IMR-90 (cell line): ENCODE measurements around the gene POMGNT1. TPM values are rescaled to one million over a fixed set of nuclear protein-coding genes. Genes with fewer than 3 reads are reported as not detected.

ENCODE experiments used
- ATAC-seq: fragments of 200-7000 bp; cut with Tn5 transposase; 2 replicates; pipeline ENCODE4 v1.9.1; 2020; ENCODE audit warnings: low read depth, mild to moderate bottlenecking, moderate library complexity
- BruUV-seq: library from RNA; stranded (reverse); fragments of 400-500 nt; replicated peaks from 2 replicates; lab custom pipeline; 2021; lab: Mats Ljungman, UMichigan
- CTCF ChIA-PET: fragments of 300-600 bp; formaldehyde crosslinking; extraction: SDS; loops from one replicate; lab custom pipeline; 2021; ENCODE audit warnings: antibody characterized with exemption; lab: Yijun Ruan, JAX
- POLR2A ChIA-PET: fragments of 300-600 bp; sonication (Branson Sonifier 250); formaldehyde crosslinking; loops from one replicate; lab custom pipeline; 2022; ENCODE audit warnings: antibody characterized with exemption; ENCODE audit not compliant: unreplicated experiment; lab: Charles Lee
- DNase-seq: peaks from one replicate; pipeline ENCODE4 v3.0.0; 2013
- H2AFZ ChIP-seq: replicated peaks from 2 replicates; pipeline ENCODE3; 2013; ENCODE audit warnings: low read length, mild to moderate bottlenecking; ENCODE audit not compliant: poor library complexity
- H2AK5ac ChIP-seq: 2 replicates; pipeline ENCODE4 v1.6.1; 2013; ENCODE audit warnings: low read depth, low read length, inconsistent platforms
- H2AK9ac ChIP-seq: replicated peaks from 2 replicates; pipeline ENCODE3; 2013; ENCODE audit warnings: mild to moderate bottlenecking, low read depth, low read length, moderate library complexity; ENCODE audit not compliant: poor library complexity
- H2BK120ac ChIP-seq: 2 replicates; pipeline ENCODE4 v1.6.1; 2013; ENCODE audit warnings: low read depth, low read length, inconsistent platforms
- H2BK15ac ChIP-seq: 3 replicates; pipeline ENCODE4 v1.6.1; 2013; ENCODE audit warnings: low read depth, low read length, inconsistent platforms
- H2BK20ac ChIP-seq: 2 replicates; pipeline ENCODE4 v1.6.1; 2013; ENCODE audit warnings: low read depth, mild to moderate bottlenecking, inconsistent platforms, low read length, moderate library complexity
- H2BK5ac ChIP-seq: 2 replicates; pipeline ENCODE4 v1.6.1; 2013; ENCODE audit warnings: mild to moderate bottlenecking, low read depth, low read length, inconsistent platforms; ENCODE audit not compliant: poor library complexity, severe bottlenecking
- H3K14ac ChIP-seq: replicated peaks from 2 replicates; pipeline ENCODE4 v1.6.1; 2013; ENCODE audit warnings: low read depth, low read length, inconsistent platforms
- H3K18ac ChIP-seq: 2 replicates; pipeline ENCODE4 v1.6.1; 2013; ENCODE audit warnings: low read depth, low read length, control low read depth
- H3K23ac ChIP-seq: 2 replicates; pipeline ENCODE4 v1.6.1; 2013; ENCODE audit warnings: low read depth, low read length, inconsistent platforms
- H3K27ac ChIP-seq: 2 replicates; pipeline ENCODE4 v1.5.1; 2013; ENCODE audit warnings: mild to moderate bottlenecking, control low read depth, low read length; ENCODE audit not compliant: insufficient read depth
- H3K27me3 ChIP-seq: 2 replicates; pipeline ENCODE4 v1.6.1; 2013; ENCODE audit warnings: low read length; ENCODE audit not compliant: control insufficient read depth, insufficient read depth
- H3K36me3 ChIP-seq: 2 replicates; pipeline ENCODE4 v1.6.1; 2013; ENCODE audit warnings: low read length, mixed read lengths; ENCODE audit not compliant: control insufficient read depth, insufficient read depth
- H3K4ac ChIP-seq: 2 replicates; pipeline ENCODE4 v1.6.1; 2013; ENCODE audit warnings: low read depth, low read length, inconsistent platforms
- H3K4me1 ChIP-seq: 2 replicates; pipeline ENCODE4 v1.6.1; 2013; ENCODE audit warnings: low read length, mixed read lengths; ENCODE audit not compliant: control insufficient read depth, insufficient read depth
- H3K4me2 ChIP-seq: 2 replicates; pipeline ENCODE4 v1.6.1; 2013; ENCODE audit warnings: low read depth, mild to moderate bottlenecking, control low read depth, low read length, moderate library complexity
- H3K4me3 ChIP-seq: 2 replicates; pipeline ENCODE4 v1.5.1; 2013; ENCODE audit warnings: low read depth, mild to moderate bottlenecking, control low read depth, low read length, moderate library complexity; ENCODE audit not compliant: insufficient read depth
- H3K56ac ChIP-seq: 2 replicates; pipeline ENCODE4 v1.6.1; 2013; ENCODE audit warnings: low read length, inconsistent platforms; ENCODE audit not compliant: insufficient read depth; ENCODE audit errors: extremely low read depth
- H3K79me1 ChIP-seq, 2 experiments: 2 replicates each; pipeline ENCODE4 v1.6.1; 2013; ENCODE audit warnings: low read length in 2 of 2, inconsistent platforms in 1 of 2, low read depth in 1 of 2
- H3K9ac ChIP-seq: 2 replicates; pipeline ENCODE4 v1.6.1; 2013; ENCODE audit warnings: low read depth, low read length, control low read depth
- H3K9me1 ChIP-seq: 2 replicates; pipeline ENCODE4 v1.6.1; 2013; ENCODE audit warnings: low read length, inconsistent platforms; ENCODE audit not compliant: insufficient read depth
- H3K9me3 ChIP-seq: 2 replicates; pipeline ENCODE4 v1.6.1; 2013; ENCODE audit warnings: low read length; ENCODE audit not compliant: control insufficient read depth, insufficient read depth
- H4K20me1 ChIP-seq: 2 replicates; pipeline ENCODE4 v1.6.1; 2013; ENCODE audit warnings: low read length, inconsistent platforms; ENCODE audit not compliant: insufficient read depth
- H4K5ac ChIP-seq: 2 replicates; pipeline ENCODE4 v1.6.1; 2013; ENCODE audit warnings: mild to moderate bottlenecking, low read depth, low read length, control low read depth
- H4K8ac ChIP-seq, 2 experiments: 2 replicates each; pipeline ENCODE4 v1.6.1; 2013; ENCODE audit warnings: low read depth in 2 of 2, low read length in 2 of 2, control low read depth in 1 of 2, inconsistent platforms in 1 of 2
- H4K91ac ChIP-seq: 2 replicates; pipeline ENCODE4 v1.6.1; 2013; ENCODE audit warnings: low read depth, low read length, inconsistent platforms; ENCODE audit not compliant: insufficient read depth
- BHLHE40 ChIP-seq: fragments of 150-350 bp; IDR thresholded peaks from 2 replicates; pipeline ENCODE4 v1.6.1; 2016; ENCODE audit warnings: mild to moderate bottlenecking, low read depth, low read length
- CEBPB ChIP-seq: IDR thresholded peaks from 2 replicates; pipeline ENCODE4 v1.6.1; 2012; ENCODE audit warnings: low read depth, low read length, improper control_type of control experiment
- CHD1 ChIP-seq: IDR thresholded peaks from 2 replicates; pipeline ENCODE4 v1.6.1; 2012; ENCODE audit warnings: low read depth, low read length, improper control_type of control experiment
- FOS ChIP-seq: fragments of 150-350 bp; IDR thresholded peaks from 2 replicates; pipeline ENCODE4 v1.6.1; 2016; ENCODE audit warnings: low read depth, low read length
- MAFK ChIP-seq: IDR thresholded peaks from 2 replicates; pipeline ENCODE4 v1.6.1; 2012; ENCODE audit warnings: low read depth, low read length, improper control_type of control experiment
- MAZ ChIP-seq: IDR thresholded peaks from 2 replicates; pipeline ENCODE4 v1.6.1; 2012; ENCODE audit warnings: low read depth, mild to moderate bottlenecking, low read length, improper control_type of control experiment, moderate library complexity, borderline replicate concordance
- MXI1 ChIP-seq: IDR thresholded peaks from 2 replicates; pipeline ENCODE4 v1.6.1; 2012; ENCODE audit warnings: low read depth, mild to moderate bottlenecking, low read length, moderate library complexity, borderline replicate concordance
- NFE2L2 ChIP-seq: fragments of 150-350 bp; IDR thresholded peaks from 2 replicates; pipeline ENCODE4 v1.6.1; 2016; ENCODE audit warnings: low read depth, mild to moderate bottlenecking, low read length
- POLR2A ChIP-seq: IDR thresholded peaks from 2 replicates; pipeline ENCODE4 v1.6.1; 2012; ENCODE audit warnings: mild to moderate bottlenecking, low read depth, low read length
- RAD21 ChIP-seq: IDR thresholded peaks from 2 replicates; pipeline ENCODE4 v1.6.1; 2012; ENCODE audit warnings: low read length, improper control_type of control experiment
- RCOR1 ChIP-seq: IDR thresholded peaks from 2 replicates; pipeline ENCODE4 v1.6.1; 2012; ENCODE audit warnings: mild to moderate bottlenecking, low read length, improper control_type of control experiment; ENCODE audit not compliant: insufficient replicate concordance
- RFX5 ChIP-seq: IDR thresholded peaks from 2 replicates; pipeline ENCODE4 v1.8.0; 2012; ENCODE audit warnings: low read depth, mild to moderate bottlenecking, low read length, moderate library complexity
- SMC3 ChIP-seq: fragments of 150-350 bp; IDR thresholded peaks from 2 replicates; pipeline ENCODE4 v1.6.1; 2016; ENCODE audit warnings: low read depth, mild to moderate bottlenecking, antibody characterized with exemption, low read length, moderate library complexity
- WGBS, 2 experiments: methylation state at CpG; one replicate each; pipeline versions ENCODE4 v1.1.5 to v1.1.7; 2013; ENCODE audit warnings: missing lambda C conversion rate in 2 of 2; ENCODE audit not compliant: insufficient read length in 1 of 2; ENCODE audit errors: extremely low coverage in 2 of 2; 5-methylcytosine and 5-hydroxymethylcytosine counted together
- dilution Hi-C: fragments of 300-500 bp; cut with HindIII; formaldehyde crosslinking; loops from one replicate; pipeline ENCODE4 v1.14.3; 2018; ENCODE audit warnings: low sequenced_read_pairs; ENCODE audit not compliant: unreplicated experiment
- in situ Hi-C: fragments of 300-500 bp; cut with MboI; formaldehyde crosslinking; loops from 3 replicates; pipeline ENCODE4 v1.14.3; 2019; ENCODE audit warnings: low sequenced_read_pairs, inconsistent platforms, mixed read lengths
- intact Hi-C: fragments of 100-400 bp; cut with micrococcal nuclease; formaldehyde crosslinking; loops from 2 replicates; pipeline ENCODE4 v1.10.0; 2022
- polyA plus RNA-seq, 3 experiments: library from polyadenylated mRNA; depleted of rRNA; stranded (reverse); fragments of >200 nt; gene quantifications; 2 replicates each; pipeline ENCODE4 v1.2.3, GENCODE V29; 2012; ENCODE audit warnings: low replicate concordance in 1 of 3
- total RNA-seq: library from RNA; depleted of rRNA; stranded (reverse); fragments of >200 nt; gene quantifications from 2 replicates; pipeline ENCODE4 v1.2.3, GENCODE V29; 2012
- TF ChIP-seq, protein P1 (sequence below): fragments of 150-350 bp; IDR thresholded peaks from 2 replicates; pipeline ENCODE4 v1.6.1; 2017; ENCODE audit warnings: mild to moderate bottlenecking, antibody characterized with exemption, low read length, low read depth
- TF ChIP-seq, protein P2 (sequence below): fragments of 150-350 bp; IDR thresholded peaks from 2 replicates; pipeline ENCODE4 v1.6.1; 2016; ENCODE audit warnings: low read depth, mild to moderate bottlenecking, low read length, moderate library complexity, borderline replicate concordance
- TF ChIP-seq, protein P3 (sequence below): conservative IDR thresholded peaks from 2 replicates; pipeline ENCODE4 v1.5.1; 2012; ENCODE audit warnings: mild to moderate bottlenecking, low read depth, low read length, improper control_type of control experiment

Gene POMGNT1
- total and polyA plus RNA-seq, 2 of the 4 experiments (the other 2 are of a cell fraction) = 54.8 to 65.3 TPM

DNA sequence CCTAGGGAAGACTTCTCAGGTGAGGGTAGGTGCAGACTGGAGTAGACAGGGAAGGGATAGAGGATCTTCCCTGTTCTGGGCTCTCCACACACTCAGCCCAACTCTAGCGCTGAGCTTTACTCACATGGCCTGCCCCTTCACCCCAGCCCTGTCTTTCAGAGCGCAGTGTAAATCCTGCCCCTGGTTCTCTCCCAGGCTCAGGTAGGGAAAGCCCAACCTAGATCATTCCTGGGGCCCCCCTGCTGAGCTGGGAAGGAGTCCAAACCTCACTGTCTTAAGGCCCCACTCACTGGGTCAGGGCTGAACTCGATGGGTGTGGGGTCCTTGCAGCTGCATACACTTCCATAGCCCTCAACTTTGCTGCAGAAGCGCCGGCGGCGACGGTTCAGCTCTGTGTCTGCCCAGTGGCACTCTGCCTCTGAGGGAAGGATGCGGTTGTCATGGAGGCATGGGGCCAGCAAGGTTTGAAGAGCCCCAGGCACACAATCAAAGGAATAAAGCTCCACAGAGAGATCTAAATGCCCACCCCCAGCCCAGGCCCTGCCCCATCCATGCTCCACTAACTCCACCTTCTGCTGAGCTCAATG is 4.2 kb downstream of the POMGNT1 start:
- no peak overlapping the region for H3K18ac ChIP-seq
- no peak overlapping the region for H4K8ac ChIP-seq
- peaks cover 14 to 53% of the 10 kb centered on the region in 2 experiments for H3K79me1 ChIP-seq
- no peak for TF ChIP-seq RAD21
- TF ChIP-seq BHLHE40 = no peak
- TF ChIP-seq MXI1 = no peak
- TF ChIP-seq, protein P1, sequence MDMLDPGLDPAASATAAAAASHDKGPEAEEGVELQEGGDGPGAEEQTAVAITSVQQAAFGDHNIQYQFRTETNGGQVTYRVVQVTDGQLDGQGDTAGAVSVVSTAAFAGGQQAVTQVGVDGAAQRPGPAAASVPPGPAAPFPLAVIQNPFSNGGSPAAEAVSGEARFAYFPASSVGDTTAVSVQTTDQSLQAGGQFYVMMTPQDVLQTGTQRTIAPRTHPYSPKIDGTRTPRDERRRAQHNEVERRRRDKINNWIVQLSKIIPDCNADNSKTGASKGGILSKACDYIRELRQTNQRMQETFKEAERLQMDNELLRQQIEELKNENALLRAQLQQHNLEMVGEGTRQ = no peak
- no peak for TF ChIP-seq SMC3
- TF ChIP-seq MAZ = no peak
- no peak for TF ChIP-seq FOS
- no peak for TF ChIP-seq POLR2A
- TF ChIP-seq, protein P2, sequence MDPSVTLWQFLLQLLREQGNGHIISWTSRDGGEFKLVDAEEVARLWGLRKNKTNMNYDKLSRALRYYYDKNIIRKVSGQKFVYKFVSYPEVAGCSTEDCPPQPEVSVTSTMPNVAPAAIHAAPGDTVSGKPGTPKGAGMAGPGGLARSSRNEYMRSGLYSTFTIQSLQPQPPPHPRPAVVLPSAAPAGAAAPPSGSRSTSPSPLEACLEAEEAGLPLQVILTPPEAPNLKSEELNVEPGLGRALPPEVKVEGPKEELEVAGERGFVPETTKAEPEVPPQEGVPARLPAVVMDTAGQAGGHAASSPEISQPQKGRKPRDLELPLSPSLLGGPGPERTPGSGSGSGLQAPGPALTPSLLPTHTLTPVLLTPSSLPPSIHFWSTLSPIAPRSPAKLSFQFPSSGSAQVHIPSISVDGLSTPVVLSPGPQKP = no peak
- no peak for TF ChIP-seq CEBPB
- TF ChIP-seq CHD1 = no peak
- TF ChIP-seq RFX5 = no peak
- TF ChIP-seq, protein P3, sequence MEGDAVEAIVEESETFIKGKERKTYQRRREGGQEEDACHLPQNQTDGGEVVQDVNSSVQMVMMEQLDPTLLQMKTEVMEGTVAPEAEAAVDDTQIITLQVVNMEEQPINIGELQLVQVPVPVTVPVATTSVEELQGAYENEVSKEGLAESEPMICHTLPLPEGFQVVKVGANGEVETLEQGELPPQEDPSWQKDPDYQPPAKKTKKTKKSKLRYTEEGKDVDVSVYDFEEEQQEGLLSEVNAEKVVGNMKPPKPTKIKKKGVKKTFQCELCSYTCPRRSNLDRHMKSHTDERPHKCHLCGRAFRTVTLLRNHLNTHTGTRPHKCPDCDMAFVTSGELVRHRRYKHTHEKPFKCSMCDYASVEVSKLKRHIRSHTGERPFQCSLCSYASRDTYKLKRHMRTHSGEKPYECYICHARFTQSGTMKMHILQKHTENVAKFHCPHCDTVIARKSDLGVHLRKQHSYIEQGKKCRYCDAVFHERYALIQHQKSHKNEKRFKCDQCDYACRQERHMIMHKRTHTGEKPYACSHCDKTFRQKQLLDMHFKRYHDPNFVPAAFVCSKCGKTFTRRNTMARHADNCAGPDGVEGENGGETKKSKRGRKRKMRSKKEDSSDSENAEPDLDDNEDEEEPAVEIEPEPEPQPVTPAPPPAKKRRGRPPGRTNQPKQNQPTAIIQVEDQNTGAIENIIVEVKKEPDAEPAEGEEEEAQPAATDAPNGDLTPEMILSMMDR = no peak
- TF ChIP-seq MAFK = no peak
- no peak for TF ChIP-seq RCOR1
- TF ChIP-seq NFE2L2 = no peak
- POLR2A ChIA-PET = no interaction called here
- H3K4ac ChIP-seq = no peak overlapping the region
- no peak overlapping the region for H3K4me2 ChIP-seq
- no peak overlapping the region for H2AFZ ChIP-seq
- no peak overlapping the region for H3K9ac ChIP-seq
- H3K56ac ChIP-seq = no peak overlapping the region
- DNase-seq (no peak), ATAC-seq (no peak)
- H2BK15ac ChIP-seq = no peak overlapping the region
- H4K20me1 ChIP-seq = peaks cover 3% of the 10 kb centered on the region; the same call in 1 of the 2 replicates
- no peak overlapping the region for H3K4me3 ChIP-seq
- peaks cover 43% of the 10 kb centered on the region for H3K36me3 ChIP-seq
- H3K14ac ChIP-seq = no peak overlapping the region
- no peaks in the 10 kb centered on the region for H3K9me3 ChIP-seq
- H2AK9ac ChIP-seq = no peak overlapping the region
- H2BK120ac ChIP-seq = no peak overlapping the region
- H2BK5ac ChIP-seq = no peak overlapping the region
- H3K9me1 ChIP-seq = peaks cover 28% of the 10 kb centered on the region
- intact Hi-C loops = no loop called here
- H2BK20ac ChIP-seq = no peak overlapping the region
- dilution Hi-C loops = loop anchor here (25.0 kb wide), 1 partner anchor 157 kb away; no protein-coding TSS in a partner anchor
- 100% methylated on average over 4 of the region's 9 CpGs; no CpG with 5 or more reads in 1 of the 2 experiments for WGBS, 2 experiments
- no peak overlapping the region for H3K23ac ChIP-seq
- no peak overlapping the region for H4K5ac ChIP-seq
- H3K27ac ChIP-seq = no peak overlapping the region
- in situ Hi-C loops = no loop called here
- H4K91ac ChIP-seq = no peak overlapping the region
- peaks cover 14% of the 10 kb centered on the region for H3K4me1 ChIP-seq
- CTCF ChIA-PET = no interaction called here
- no TSS peak for BruUV-seq
- H3K27me3 ChIP-seq = no peaks in the 10 kb centered on the region
- no peak overlapping the region for H2AK5ac ChIP-seq
